Upper lobe of left lung (tissue), 4 donors: ENCODE measurements around the gene APLF.

ENCODE experiments used
- POLR2A ChIP-seq, 4 donors: fragments of 450-650 bp; IDR thresholded peaks; one replicate each; pipeline ENCODE4 v1.5.1; 2016 to 2017; ENCODE audit warnings: antibody characterized with exemption in 4 of 4, mild to moderate bottlenecking in 2 of 4
- POLR2AphosphoS5 ChIP-seq, 2 donors: sonication (generic); formaldehyde crosslinking; IDR thresholded peaks; one replicate each; pipeline ENCODE4 v1.5.1; 2017; ENCODE audit warnings: antibody characterized with exemption in 2 of 2

DNA sequence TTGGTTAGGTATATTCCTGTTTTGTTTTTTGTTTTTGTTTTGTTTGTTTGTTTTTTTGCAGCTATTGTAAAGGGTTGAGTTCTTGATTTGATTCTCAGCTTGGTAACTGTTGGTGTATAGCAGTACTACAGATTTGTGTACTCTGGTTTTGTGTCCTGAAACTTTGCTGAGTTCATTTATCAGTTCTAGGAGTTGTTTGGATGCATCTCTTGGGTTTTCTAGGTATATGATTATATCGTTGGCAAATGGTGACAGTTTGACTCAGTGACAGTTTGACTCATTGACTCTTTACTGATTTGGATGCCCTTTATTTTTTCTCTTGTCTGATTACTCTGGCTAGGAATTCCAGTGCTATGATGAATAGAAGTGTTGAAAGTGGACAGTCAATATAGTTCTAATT is 53.7 kb downstream of the APLF start:
- TF ChIP-seq POLR2A (IDR thresholded peaks at IDR 0.05) (no peak), POLR2AphosphoS5 (IDR thresholded peaks at IDR 0.05) (no peak)
